ACC112 (cell line): ENCODE results near the gene GAB1.

Experiments used
- H2AFZ ChIP-seq: fragments of 200-600 bp; sonication (generic); one replicate; pipeline ENCODE4 v1.6.0; 2017; ENCODE audit warnings: antibody characterized with exemption, low read length; ENCODE audit not compliant: unreplicated experiment
- H3K27ac ChIP-seq: fragments of 200-600 bp; sonication (generic); 2 replicates; pipeline ENCODE4 v1.5.1; 2014; ENCODE audit warnings: low read depth, mild to moderate bottlenecking, antibody characterized with exemption, low read length, moderate library complexity
- H3K27me3 ChIP-seq: fragments of 200-600 bp; sonication (generic); 2 replicates; pipeline ENCODE4 v1.6.1; 2014; ENCODE audit warnings: mild to moderate bottlenecking, antibody characterized with exemption, low read length, moderate library complexity, mixed read lengths; ENCODE audit not compliant: insufficient read depth
- H3K36me3 ChIP-seq: fragments of 200-600 bp; sonication (generic); 2 replicates; pipeline ENCODE4 v1.6.1; 2016; ENCODE audit warnings: mild to moderate bottlenecking, antibody characterized with exemption, low read length, moderate library complexity, mixed read lengths; ENCODE audit not compliant: insufficient read depth
- H3K4me1 ChIP-seq: fragments of 200-600 bp; sonication (generic); one replicate; pipeline ENCODE4 v1.6.1; 2016; ENCODE audit warnings: low read length, mixed read lengths; ENCODE audit not compliant: insufficient read depth, unreplicated experiment, control insufficient read depth
- H3K4me3 ChIP-seq: fragments of 200-600 bp; sonication (generic); 2 replicates; pipeline ENCODE4 v1.5.1; 2014; ENCODE audit warnings: mild to moderate bottlenecking, low read depth, low read length
- H3K79me2 ChIP-seq: fragments of 200-600 bp; sonication (generic); one replicate; pipeline ENCODE4 v1.6.0; 2016; ENCODE audit warnings: low read length; ENCODE audit not compliant: control insufficient read depth, unreplicated experiment, insufficient read depth

The GAB1 gene

GRCh38 chr4:143417679-143418403, 81.2 kb downstream of the GAB1 start:
- no peaks in the 10 kb centered on the region for H3K27me3 ChIP-seq
- H3K27ac ChIP-seq, result no peak overlapping the region
- no peaks in the 10 kb centered on the region for H3K36me3 ChIP-seq
- H3K4me1 ChIP-seq, result no peaks in the 10 kb centered on the region
- H3K79me2 ChIP-seq, result no peaks in the 10 kb centered on the region
- no peak overlapping the region for H2AFZ ChIP-seq
- H3K4me3 ChIP-seq, result no peak overlapping the region

- Histone ChIP-seq H3K4me3 (no peak overlapping the region), H3K27me3 (no peaks in the 10 kb centered on the region), H3K79me2 (no peaks in the 10 kb centered on the region), H3K27ac (no peak overlapping the region), H3K36me3 (no peaks in the 10 kb centered on the region), H2AFZ (no peak overlapping the region), H3K4me1 (no peaks in the 10 kb centered on the region)
Measured at GRCh38 chr4:143420227-143420626, 83.6 kb downstream of the GAB1 start.

- H3K27me3 ChIP-seq, result no peaks in the 10 kb centered on the region
- H2AFZ ChIP-seq, result no peak overlapping the region
- H3K79me2 ChIP-seq, result no peaks in the 10 kb centered on the region
- H3K4me3 ChIP-seq, result no peak overlapping the region
- no peak overlapping the region for H3K27ac ChIP-seq
- H3K36me3 ChIP-seq, result no peaks in the 10 kb centered on the region
- no peaks in the 10 kb centered on the region for H3K4me1 ChIP-seq
Measured at GRCh38 chr4:143421609-143422008, 84.9 kb downstream of the GAB1 start.

DNA sequence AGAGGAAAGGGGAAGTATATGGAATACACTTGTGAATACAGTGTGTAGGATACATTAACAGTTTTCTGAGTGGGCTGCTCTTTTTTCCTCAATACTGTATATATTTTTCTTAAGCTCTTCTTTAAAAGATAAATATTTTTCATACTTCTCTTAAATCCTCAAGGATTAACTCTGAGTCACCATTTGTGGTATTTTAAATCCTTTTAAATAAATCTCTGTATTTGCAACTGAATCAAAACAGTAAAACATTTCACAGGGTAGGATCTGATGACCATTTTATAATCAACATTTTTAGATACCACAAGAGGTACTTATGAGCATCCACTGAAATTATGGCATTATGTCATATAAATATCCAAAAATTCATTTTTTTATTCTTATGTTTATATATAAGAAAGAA, 87.6 kb downstream of the GAB1 start:
- no peak overlapping the region for H3K4me3 ChIP-seq
- H2AFZ ChIP-seq, result no peak overlapping the region
- no peaks in the 10 kb centered on the region for H3K27me3 ChIP-seq
- H3K79me2 ChIP-seq, result no peaks in the 10 kb centered on the region
- H3K4me1 ChIP-seq, result no peaks in the 10 kb centered on the region
- H3K36me3 ChIP-seq, result peaks cover 4% of the 10 kb centered on the region; the same call in 1 of the 2 replicates
- no peak overlapping the region for H3K27ac ChIP-seq

DNA sequence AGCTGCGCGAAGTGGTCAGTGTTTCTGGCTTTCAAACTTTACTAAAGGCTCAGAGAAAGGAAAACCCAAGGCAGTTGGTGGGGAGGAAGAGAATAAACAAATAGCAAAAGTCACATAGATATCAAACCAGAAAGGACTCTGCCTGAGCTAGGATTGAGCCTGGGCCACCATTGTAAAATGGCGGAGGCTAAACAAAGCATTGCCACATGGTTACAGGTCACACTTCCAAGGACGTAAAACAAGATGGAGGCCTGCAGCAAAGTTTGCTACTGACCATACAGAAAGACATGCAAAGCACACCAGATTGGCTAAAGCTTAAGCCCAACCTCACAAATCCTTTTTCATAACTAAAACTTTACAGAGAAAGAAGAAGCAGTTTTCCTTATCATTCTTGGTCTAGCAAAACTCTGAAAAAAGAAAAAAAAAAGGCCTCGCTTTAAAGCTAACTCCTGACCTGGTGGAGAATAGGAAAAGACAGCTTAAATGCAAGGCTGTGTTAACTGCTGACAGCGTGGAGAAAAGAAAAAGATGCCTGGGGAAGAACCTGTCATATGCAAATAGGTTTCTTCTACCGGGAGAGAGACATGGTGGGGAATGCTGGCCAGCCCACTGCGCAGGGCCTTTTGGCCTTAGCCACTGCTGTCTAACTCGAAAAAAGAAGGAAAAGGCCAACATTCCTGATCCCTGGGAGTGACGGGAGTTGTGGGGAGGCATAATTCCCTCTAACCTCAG, 95.0 kb downstream of the GAB1 start:
- Histone ChIP-seq H3K27ac (no peak overlapping the region), H3K27me3 (no peaks in the 10 kb centered on the region), H3K36me3 (peaks cover 28% of the 10 kb centered on the region), H3K79me2 (no peaks in the 10 kb centered on the region), H2AFZ (no peak overlapping the region), H3K4me3 (no peak overlapping the region), H3K4me1 (no peaks in the 10 kb centered on the region)

- H2AFZ ChIP-seq, result no peak overlapping the region
- H3K4me3 ChIP-seq, result no peak overlapping the region
- H3K36me3 ChIP-seq, result peaks cover 28% of the 10 kb centered on the region
- no peaks in the 10 kb centered on the region for H3K27me3 ChIP-seq
- no peak overlapping the region for H3K27ac ChIP-seq
- no peaks in the 10 kb centered on the region for H3K4me1 ChIP-seq
- no peaks in the 10 kb centered on the region for H3K79me2 ChIP-seq
Measured at GRCh38 chr4:143432258-143432591, 95.5 kb downstream of the GAB1 start.

- Histone ChIP-seq H3K79me2 (no peaks in the 10 kb centered on the region), H3K4me1 (no peaks in the 10 kb centered on the region)
Measured at GRCh38 chr4:143433231-143433630, 96.6 kb downstream of the GAB1 start.

GRCh38 chr4:143435955-143436354, 99.3 kb downstream of the GAB1 start:
- Histone ChIP-seq H3K4me1 (peaks cover 4% of the 10 kb centered on the region), H3K4me3 (no peak overlapping the region), H2AFZ (no peak overlapping the region), H3K27ac (no peak overlapping the region), H3K36me3 (peaks cover 31% of the 10 kb centered on the region), H3K27me3 (no peaks in the 10 kb centered on the region), H3K79me2 (no peaks in the 10 kb centered on the region)

More at GRCh38 chr4:143433231-143433630, 96.6 kb downstream of the GAB1 start:
- H3K27me3 ChIP-seq, result no peaks in the 10 kb centered on the region
- no peak overlapping the region for H3K4me3 ChIP-seq
- H2AFZ ChIP-seq, result no peak overlapping the region
- no peak overlapping the region for H3K27ac ChIP-seq
- H3K36me3 ChIP-seq, result peaks cover 34% of the 10 kb centered on the region

DNA sequence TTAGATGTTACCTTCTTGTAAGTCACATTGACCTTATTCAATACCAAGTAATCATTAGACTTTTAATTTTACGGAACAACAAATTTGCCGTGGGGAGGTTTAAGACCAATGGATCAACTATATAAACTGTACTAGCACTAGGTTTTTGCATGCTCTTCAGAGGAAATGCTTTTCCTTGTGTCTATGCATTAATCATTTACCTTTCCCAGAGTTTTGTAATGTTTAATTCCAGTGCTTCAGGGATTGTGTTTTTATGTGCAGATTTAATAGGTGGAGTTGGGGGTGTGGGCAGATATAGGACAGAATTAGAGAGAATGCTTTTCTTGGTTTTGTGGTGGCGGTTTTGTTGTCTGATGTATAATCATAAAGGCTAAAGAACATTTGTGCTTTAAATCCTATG, 100.8 kb downstream of the GAB1 start:
- H3K36me3 ChIP-seq, result peaks cover 21% of the 10 kb centered on the region; the same call in 1 of the 2 replicates

GRCh38 chr4:143437937-143438336, 101.3 kb downstream of the GAB1 start:
- Histone ChIP-seq H3K27ac (no peak overlapping the region), H3K36me3 (peaks cover 20% of the 10 kb centered on the region; the same call in 1 of the 2 replicates), H3K4me3 (no peak overlapping the region), H2AFZ (no peak overlapping the region), H3K4me1 (peaks cover 4% of the 10 kb centered on the region), H3K79me2 (no peaks in the 10 kb centered on the region), H3K27me3 (no peaks in the 10 kb centered on the region)

More for the DNA sequence above, 100.8 kb downstream of the GAB1 start:
- H3K27me3 ChIP-seq, result no peaks in the 10 kb centered on the region
- H3K4me3 ChIP-seq, result no peak overlapping the region
- peaks cover 4% of the 10 kb centered on the region for H3K4me1 ChIP-seq
- H2AFZ ChIP-seq, result no peak overlapping the region
- H3K79me2 ChIP-seq, result no peaks in the 10 kb centered on the region
- H3K27ac ChIP-seq, result no peak overlapping the region

- Histone ChIP-seq H3K4me1 (peaks cover 4% of the 10 kb centered on the region), H3K4me3 (no peak overlapping the region), H3K36me3 (peaks cover 14% of the 10 kb centered on the region; the same call in 1 of the 2 replicates), H3K79me2 (no peaks in the 10 kb centered on the region), H3K27me3 (no peaks in the 10 kb centered on the region), H2AFZ (no peak overlapping the region), H3K27ac (no peak overlapping the region)
Measured at GRCh38 chr4:143438710-143439109, 102.0 kb downstream of the GAB1 start.
